ENCODE measurements around the gene AUTS2.

Gene AUTS2

GRCh38 chr7:70752794-70753241, 1154.5 kb downstream of the AUTS2 start:
- FAIRE-seq, result no peak
- no peak for DNase-seq (ENCODE audit: low spot score)

DNA sequence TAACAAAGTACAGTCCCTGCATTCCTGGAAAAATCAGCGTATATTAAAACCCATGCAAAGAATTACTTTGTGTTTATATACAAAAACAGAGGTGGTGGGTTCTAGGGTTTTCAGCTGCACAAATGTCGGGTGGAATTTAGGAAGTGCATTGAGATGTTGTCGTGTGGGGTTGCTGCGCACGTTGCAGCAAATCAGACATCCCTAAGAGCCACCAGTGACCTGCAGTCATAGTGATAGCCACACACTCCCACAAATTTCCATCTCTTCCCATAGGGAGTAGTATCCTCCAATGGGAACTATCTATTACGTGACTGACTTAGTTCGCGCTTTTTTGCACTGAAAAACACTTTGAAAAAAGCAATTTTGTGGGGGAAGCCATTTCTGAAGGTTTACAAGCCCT, 1158.5 kb downstream of the AUTS2 start:
- DNase-seq (ENCODE audit: low spot score), result no peak
- no peak for FAIRE-seq

DNA sequence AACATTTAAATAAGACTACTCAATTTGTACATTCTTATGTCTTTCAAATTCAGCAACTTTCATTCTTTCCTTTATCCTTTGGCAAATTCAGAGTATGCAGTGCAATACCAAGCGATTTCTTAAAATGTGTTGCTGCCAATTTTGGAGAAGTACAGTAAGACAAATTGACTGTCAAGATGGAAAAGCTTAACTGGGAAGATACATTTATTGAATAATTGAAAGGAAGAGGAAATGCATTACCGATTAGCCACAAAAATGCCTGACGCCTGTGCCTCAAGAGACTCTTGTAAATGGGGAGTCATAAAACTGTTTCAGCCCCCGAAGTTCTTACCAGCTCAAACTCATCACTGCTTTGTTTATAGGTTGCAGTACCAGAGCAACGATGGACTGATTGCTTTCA, 1160.4 kb downstream of the AUTS2 start:
- DNase-seq (ENCODE audit: low spot score), result no peak
- FAIRE-seq, result no peak

GRCh38 chr7:70759674-70760073, 1161.4 kb downstream of the AUTS2 start:
- FAIRE-seq (no peak), DNase-seq (ENCODE audit: low spot score) (no peak)

DNA sequence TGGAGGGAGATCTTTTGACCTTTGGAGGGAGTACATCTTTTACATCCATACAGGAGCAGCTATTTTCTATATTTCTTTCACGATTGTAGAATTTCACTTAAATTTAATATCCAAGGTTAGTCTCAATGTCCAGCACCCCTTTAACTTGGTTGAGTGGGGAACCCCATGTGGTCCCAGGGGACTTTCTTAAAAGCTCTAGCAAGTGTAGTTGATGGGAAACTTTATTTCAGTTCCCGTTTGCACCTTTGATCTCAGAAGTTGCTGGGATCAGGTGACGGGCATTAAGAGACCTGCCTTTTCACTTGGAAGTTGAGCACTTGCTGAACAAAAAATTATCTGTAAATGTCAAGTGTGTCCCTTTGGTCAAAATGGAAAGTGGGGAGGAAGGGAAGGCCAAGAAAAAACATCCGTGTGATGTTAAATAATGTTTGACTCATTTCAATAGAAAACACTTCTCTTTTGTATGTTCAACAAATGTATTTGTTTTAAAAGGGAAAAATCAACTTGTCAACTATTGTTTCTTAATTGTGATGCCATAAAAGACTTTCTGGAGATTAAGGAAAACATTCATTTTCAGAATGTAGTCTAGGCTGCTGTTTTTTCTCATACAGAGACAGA, 1163.5 kb downstream of the AUTS2 start:
- DNase-seq (ENCODE audit: low spot score) (no peak), FAIRE-seq (no peak)

- no peak for FAIRE-seq
- DNase-seq (ENCODE audit: low spot score), result no peak
Observed at GRCh38 chr7:70762696-70763095, 1164.4 kb downstream of the AUTS2 start.

DNA sequence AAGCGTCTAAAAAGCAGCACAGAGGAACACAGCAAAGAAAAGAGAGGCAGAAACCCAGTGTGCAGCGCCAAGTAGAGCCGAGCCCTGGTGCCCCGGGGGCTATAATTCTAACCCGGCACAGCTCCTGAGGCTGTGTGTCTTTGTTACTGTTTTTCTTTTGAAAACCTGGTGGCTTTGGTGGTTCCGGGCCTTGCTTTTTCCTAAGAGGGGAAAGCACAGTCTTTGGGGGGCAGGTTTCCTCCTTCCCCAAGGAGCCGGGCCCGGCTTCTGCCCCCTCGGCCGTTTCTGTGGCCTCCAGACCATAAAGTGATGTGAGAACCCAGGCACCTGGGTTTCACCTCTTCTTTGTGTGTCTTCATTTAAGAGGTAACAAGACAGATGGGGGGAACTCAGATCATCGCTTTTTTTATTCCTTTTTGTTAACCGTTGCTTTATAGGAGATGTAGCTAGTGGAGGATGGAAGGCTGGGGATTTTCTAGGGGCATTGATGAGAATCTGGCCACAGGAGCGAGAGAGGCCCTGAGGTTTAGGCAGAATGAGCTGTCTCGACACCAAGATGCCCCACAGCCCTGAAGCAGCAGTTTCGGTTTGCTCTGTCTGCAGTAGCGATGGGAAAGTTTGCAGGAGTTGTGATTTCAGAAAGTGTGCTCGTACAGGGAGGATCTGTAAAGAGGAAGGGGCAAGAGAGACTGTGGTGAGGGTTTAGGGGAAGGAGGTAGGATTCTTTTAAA, 1165.9 kb downstream of the AUTS2 start:
- FAIRE-seq (no peak), DNase-seq (ENCODE audit: low spot score) (no peak)

DNA sequence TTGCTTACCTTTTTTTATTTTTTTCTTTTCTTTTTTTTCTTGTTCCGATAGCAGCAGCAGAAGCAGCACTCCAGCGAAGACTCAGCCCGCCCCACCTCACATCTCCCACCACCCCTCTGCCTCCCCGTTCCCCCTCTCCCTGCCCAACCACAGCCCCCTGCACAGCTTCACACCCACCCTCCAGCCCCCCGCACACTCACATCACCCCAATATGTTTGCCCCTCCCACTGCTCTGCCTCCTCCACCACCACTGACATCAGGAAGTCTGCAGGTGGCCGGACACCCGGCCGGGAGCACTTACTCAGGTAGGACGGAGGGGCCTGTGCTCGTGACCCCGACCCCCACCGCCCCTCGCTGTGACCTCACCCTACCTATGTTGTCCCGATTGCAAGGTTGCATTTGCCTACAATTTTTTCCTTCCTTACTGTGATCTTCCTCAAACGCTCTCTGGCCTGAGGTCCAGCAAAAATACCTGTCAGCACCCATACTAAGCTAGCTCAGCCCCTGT, 1166.5 kb downstream of the AUTS2 start:
- no peak for FAIRE-seq

DNA sequence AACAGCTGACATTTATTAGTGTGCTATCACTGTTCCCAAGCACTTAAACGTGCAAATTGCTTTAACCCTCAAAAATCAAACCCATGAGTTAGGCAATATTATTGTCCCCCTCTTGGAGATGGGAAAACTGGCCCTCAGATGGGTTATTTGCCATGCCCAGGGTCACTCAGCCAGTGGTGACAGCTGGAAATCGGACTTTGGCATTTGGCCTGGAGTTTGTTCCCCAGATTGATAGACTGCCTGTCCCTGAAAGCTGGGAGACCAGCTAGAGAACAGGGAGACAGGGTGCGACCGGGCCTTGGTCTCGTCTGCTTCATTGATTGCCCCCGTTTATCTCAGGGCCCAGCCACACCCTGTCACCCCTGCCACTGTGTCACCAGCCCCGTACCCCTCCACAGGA, 1167.4 kb downstream of the AUTS2 start:
- DNase-seq (ENCODE audit: low spot score) (no peak), FAIRE-seq (no peak)

More for the DNA sequence above, 1166.5 kb downstream of the AUTS2 start:
- no peak for DNase-seq (ENCODE audit: low spot score)

- DNase-seq (ENCODE audit: low spot score), result no peak
- FAIRE-seq, result no peak
Observed at GRCh38 chr7:70766109-70766508, 1167.8 kb downstream of the AUTS2 start.

DNA sequence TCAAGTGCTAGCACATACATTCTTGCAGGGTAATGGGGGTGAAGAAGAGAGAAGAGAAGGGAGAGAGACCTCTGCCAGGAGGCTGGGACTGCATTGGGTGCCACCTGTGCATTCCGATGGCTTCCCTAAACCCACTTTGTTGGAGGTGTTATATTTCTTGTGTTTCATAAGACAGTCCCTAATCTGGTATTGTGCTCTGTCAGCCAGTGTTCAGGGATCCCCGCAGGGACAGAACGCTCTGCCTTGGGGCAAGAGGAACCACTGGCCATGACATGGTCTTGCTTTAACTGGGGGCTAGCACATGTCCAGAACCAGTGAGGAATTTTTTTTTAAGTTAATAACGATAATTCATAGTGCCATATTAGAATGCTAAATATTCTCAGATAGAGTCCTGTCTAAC, 1168.4 kb downstream of the AUTS2 start:
- no peak for FAIRE-seq
- no peak for DNase-seq (ENCODE audit: low spot score)

DNA sequence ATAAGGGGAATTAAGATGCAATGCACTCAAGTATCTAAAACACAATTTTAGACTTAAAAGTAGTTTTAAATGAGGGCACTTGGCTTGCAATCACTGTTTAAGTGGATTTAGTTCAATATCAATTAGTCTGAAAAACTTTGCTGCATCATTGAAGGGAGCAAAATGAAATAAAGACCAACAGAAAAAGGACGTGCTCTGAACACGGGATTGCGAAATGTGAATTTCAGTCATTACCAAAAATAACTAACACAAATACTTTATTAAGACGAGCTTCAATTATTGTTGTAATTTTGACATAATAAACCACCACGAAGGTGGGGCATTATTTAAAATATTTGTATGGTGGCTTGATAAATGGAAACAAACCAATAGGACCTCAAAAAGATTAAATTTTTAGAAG, 1171.9 kb downstream of the AUTS2 start:
- FAIRE-seq, result no peak

DNA sequence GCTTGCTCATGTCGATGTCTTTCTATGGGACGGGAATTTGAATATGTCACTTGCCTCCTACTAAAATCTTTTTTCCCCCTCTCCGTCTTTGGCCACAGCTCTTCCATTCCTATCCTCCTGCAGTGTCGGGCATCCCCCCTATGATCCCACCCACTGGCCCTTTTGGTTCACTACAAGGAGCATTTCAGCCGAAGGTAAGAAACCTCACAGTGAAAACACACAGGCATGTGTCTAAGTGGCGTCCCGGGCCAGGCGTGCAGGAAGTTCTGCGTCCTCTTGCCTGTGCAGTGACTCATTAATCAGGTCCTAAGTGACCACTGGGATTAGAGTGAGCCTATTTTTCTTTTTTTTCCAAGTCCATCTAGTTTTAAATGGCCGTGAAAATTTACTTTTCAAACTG, 1173.2 kb downstream of the AUTS2 start:
- FAIRE-seq (no peak), DNase-seq (ENCODE audit: low spot score) (no peak)

More for the DNA sequence above, 1171.9 kb downstream of the AUTS2 start:
- no peak for DNase-seq (ENCODE audit: low spot score)

DNA sequence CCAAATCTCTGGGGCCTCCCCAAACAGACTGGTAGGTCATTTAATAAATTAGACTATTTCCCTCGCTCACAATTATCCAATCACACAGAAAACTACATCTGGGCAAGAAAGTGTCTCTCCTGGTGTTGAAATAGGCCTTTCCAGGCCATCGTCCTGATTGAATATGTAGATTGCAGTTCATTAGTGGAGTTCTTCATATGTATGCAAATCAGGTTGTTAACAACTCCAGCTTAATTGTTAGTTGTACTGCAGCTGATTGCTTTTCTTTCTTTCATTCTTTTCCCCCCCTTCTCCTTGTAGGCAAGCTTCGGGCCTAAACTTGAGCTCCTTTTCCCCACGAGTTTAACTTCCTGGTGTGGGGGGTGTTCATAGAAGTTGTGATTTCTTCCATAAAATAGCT, 1174.6 kb downstream of the AUTS2 start:
- no peak for DNase-seq (ENCODE audit: low spot score)
- FAIRE-seq, result no peak

GRCh38 chr7:70773406-70773805, 1175.1 kb downstream of the AUTS2 start:
- no peak for FAIRE-seq
- DNase-seq (ENCODE audit: low spot score), result no peak

GRCh38 chr7:70774950-70775527, 1176.8 kb downstream of the AUTS2 start:
- FAIRE-seq, result no peak
- DNase-seq (ENCODE audit: low spot score), result no peak

DNA sequence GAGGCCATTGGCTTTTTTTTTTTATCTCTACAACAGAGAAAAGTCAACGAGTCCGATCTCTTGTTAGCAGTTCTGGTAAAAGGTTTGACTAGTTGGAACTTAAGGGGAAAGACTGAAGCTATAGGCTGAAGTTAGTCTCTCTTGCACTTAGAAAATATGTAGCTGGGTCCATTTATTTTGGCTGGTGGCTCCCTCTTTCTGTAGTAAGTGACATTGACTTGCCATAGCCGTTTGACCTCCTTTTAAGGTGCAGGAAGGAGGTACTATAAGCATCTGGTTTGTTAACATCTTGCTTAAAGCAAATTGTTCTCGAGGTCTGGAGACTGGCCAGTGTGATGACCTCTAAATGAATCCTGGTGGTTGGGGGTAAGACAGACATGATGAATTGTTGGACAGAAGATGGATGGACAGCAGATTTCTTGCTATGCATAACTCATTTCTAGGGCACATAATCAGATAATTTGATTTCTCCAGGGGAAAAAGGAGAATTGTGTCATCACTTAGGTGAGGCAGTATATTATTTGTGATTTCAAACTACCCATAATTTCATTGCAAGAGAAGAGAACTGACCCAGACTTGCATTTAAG, 1177.4 kb downstream of the AUTS2 start:
- no peak for FAIRE-seq

DNA sequence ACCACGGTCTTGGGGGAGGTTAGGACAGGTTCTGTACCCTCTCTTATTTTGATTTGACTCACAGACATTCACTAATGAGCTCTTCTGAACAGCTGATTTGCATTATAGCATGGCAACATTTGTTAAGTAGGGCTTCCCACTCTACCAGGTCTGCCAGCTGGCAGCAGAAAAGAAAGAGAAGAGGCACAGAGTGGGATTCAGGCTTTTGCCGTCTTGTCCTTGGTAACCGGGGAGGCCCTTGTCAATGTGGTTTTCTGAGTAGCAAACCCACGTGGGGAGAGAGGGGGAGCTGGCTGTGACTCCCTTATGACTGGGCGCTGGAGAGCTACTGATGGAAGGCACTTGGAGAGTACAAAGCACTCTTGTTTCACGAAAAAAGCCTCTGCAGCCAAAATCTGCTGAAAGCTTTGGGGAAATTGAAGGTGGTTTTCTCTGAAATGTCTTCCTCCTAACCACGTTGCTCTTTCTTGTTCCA, 1178.4 kb downstream of the AUTS2 start:
- DNase-seq (ENCODE audit: low spot score) (no peak), FAIRE-seq (no peak)

More for the DNA sequence above, 1177.4 kb downstream of the AUTS2 start:
- DNase-seq (ENCODE audit: low spot score), result no peak

DNA sequence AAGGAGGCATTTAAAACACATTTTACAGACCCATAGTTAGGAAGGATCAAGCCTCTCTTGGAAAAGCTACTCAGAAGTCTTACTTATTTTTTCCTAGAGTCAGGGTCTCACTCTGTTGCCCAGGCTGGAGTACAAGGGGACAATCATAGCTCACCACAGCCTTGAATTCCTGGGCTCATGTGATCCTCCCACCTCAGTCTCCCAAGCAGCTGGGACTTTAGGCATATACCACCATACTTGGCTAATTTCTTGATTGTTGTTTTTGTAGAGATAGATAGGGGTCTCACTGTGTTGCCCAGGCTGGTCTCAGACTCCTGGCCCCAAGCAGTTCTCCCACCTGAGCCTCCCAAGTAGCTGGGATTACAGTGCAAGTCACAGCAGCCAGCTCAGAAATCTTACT, 1179.0 kb downstream of the AUTS2 start:
- no peak for DNase-seq (ENCODE audit: low spot score)
- FAIRE-seq, result no peak

GRCh38 chr7:70778585-70778984, 1180.3 kb downstream of the AUTS2 start:
- DNase-seq (ENCODE audit: low spot score) (no peak), FAIRE-seq (no peak)

DNA sequence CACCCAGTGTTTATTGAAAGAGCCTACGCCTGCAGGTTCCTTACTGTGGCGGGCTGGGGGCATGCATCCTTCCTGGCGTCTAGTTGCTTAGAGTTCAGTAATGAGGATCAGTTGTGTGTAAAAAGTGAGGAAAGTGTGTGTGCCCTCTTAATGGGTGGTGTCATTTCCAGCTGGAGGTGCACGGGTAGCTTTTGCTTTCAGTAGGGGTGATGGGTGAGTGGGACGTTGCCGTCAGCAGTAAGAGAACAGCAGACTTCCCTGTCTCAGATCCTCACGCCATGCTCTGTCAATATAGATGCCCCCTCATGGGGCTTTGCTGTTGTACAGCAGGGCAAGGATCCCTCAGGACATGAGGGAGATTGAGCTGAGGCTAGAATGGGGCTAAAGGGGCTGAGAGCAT, 1181.0 kb downstream of the AUTS2 start:
- FAIRE-seq (no peak), DNase-seq (ENCODE audit: low spot score) (no peak)

DNA sequence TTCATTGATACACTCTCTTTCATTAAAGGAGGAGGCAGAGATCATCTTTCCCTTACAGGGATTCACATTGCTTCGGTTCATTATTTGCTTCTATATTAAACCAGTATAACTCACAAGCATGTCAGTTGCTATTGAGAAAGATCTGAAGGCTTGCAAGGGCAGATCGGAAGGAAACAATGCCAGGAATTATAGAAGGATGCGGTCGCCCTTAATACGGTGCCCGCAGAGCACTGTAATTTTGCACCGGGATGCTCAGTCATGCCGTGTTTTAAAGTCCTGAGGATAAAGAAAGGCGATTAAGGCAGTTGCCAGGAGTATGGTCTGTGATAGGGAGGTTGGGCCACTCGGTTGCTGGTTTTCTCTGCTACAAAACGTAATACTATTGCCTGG, 1183.6 kb downstream of the AUTS2 start:
- DNase-seq (ENCODE audit: low spot score) (no peak), FAIRE-seq (no peak)
